Cardiac muscle cell (in vitro differentiated cells and primary cell): Measurements from ENCODE around the gene ELL. TPM values are rescaled to one million over a fixed set of nuclear protein-coding genes. Genes with fewer than 3 reads are reported as not detected.

ENCODE experiments used
- DNase-seq, 2 donors: peaks; one replicate each; pipeline versions ENCODE4 v3.0.0 to v3.0.0-alpha.2; 2010 to 2017; ENCODE audit warnings: low read depth in 1 of 2, low spot score in 1 of 2
- H3K27ac ChIP-seq: fragments of 200-600 bp; sonication (generic); 2 replicates; pipeline ENCODE4 v1.5.1; 2016
- H3K27me3 ChIP-seq: fragments of 200-600 bp; sonication (generic); 2 replicates; pipeline ENCODE4 v1.6.0; 2016; ENCODE audit warnings: control low read depth
- H3K36me3 ChIP-seq: fragments of 200-600 bp; sonication (generic); 2 replicates; pipeline ENCODE4 v1.5.1; 2016; ENCODE audit warnings: control low read depth
- H3K4me1 ChIP-seq: fragments of 200-600 bp; sonication (generic); 2 replicates; pipeline ENCODE4 v1.8.1; 2017; ENCODE audit warnings: low read depth, mild to moderate bottlenecking, mixed run types
- H3K4me3 ChIP-seq: fragments of 200-600 bp; sonication (generic); 2 replicates; pipeline ENCODE4 v1.5.1; 2016; ENCODE audit warnings: mild to moderate bottlenecking
- H3K9me3 ChIP-seq: fragments of 200-600 bp; sonication (generic); 2 replicates; pipeline ENCODE4 v1.5.1; 2017; ENCODE audit warnings: low read depth, mild to moderate bottlenecking, control low read depth
- CTCF ChIP-seq: IDR thresholded peaks from 2 replicates; pipeline ENCODE4 v1.5.1; 2012; ENCODE audit warnings: low read depth, mild to moderate bottlenecking, low read length
- polyA plus RNA-seq: library from polyadenylated mRNA; unstranded; fragments of >200 nt; fragmentation: Nextera tagmentation; extraction: Ambion mirVana; gene quantifications from 2 replicates; pipeline ENCODE4 v1.2.1, GENCODE V29; 2016
- total RNA-seq: library from RNA; depleted of rRNA; stranded (reverse); fragments of >200 nt; gene quantifications from 2 replicates; pipeline ENCODE4 v1.2.3, GENCODE V29; 2016

Gene ELL
- total and polyA plus RNA-seq, 2 experiments from 2014 or later = 14.8 to 20.7 TPM

- Histone ChIP-seq H3K27me3 (no peaks in the 10 kb centered on the region), H3K4me3 (no peak overlapping the region), H3K4me1 (peaks cover 4% of the 10 kb centered on the region), H3K9me3 (no peaks in the 10 kb centered on the region), H3K27ac (no peak overlapping the region), H3K36me3 (no peaks in the 10 kb centered on the region)
- DNase-seq = peak in 1 of 2 donors; percentile 78
- peak; percentile 50 for TF ChIP-seq CTCF
Observed at GRCh38 chr19:18401580-18402112, 120.2 kb downstream of the ELL start.

- H3K36me3 ChIP-seq = no peaks in the 10 kb centered on the region
- H3K27me3 ChIP-seq = no peaks in the 10 kb centered on the region
- DNase-seq = no peak
- no peak overlapping the region for H3K27ac ChIP-seq
- H3K9me3 ChIP-seq = no peaks in the 10 kb centered on the region
- TF ChIP-seq CTCF = no peak
- peaks cover 4% of the 10 kb centered on the region for H3K4me1 ChIP-seq
- no peak overlapping the region for H3K4me3 ChIP-seq
Observed at GRCh38 chr19:18399008-18399407, 122.9 kb downstream of the ELL start.

GRCh38 chr19:18397242-18398202 is 124.3 kb downstream of the ELL start, which contains the start of gene LRRC25:
LRRC25 (minus strand) TSS chr19:18397622; CDS start chr19:18396963, 659 bp downstream.
- Histone ChIP-seq H3K36me3 (no peaks in the 10 kb centered on the region), H3K4me1 (peaks cover 4% of the 10 kb centered on the region), H3K4me3 (no peak within 1 kb of the TSS), H3K27me3 (no peaks in the 10 kb centered on the region), H3K27ac (no peak within 1 kb of the TSS), H3K9me3 (no peaks in the 10 kb centered on the region)
- peak in 1 of 2 donors; percentile 54 for DNase-seq
- TF ChIP-seq CTCF = no peak

GRCh38 chr19:18396471-18397241 is 125.2 kb downstream of the ELL start:
- H3K27me3 ChIP-seq = no peaks in the 10 kb centered on the region
- no peak for TF ChIP-seq CTCF
- H3K9me3 ChIP-seq = no peaks in the 10 kb centered on the region
- H3K4me3 ChIP-seq = no peak overlapping the region
- no peak overlapping the region for H3K27ac ChIP-seq
- no peak for DNase-seq
- H3K4me1 ChIP-seq = peaks cover 4% of the 10 kb centered on the region
- no peaks in the 10 kb centered on the region for H3K36me3 ChIP-seq

GRCh38 chr19:18393836-18394235 is 128.0 kb downstream of the ELL start:
- H3K4me3 ChIP-seq = no peak overlapping the region
- TF ChIP-seq CTCF = no peak
- no peak overlapping the region for H3K27ac ChIP-seq
- DNase-seq = peak in 1 of 2 donors; percentile 38
- no peaks in the 10 kb centered on the region for H3K9me3 ChIP-seq
- H3K4me1 ChIP-seq = peaks cover 4% of the 10 kb centered on the region
- H3K27me3 ChIP-seq = no peaks in the 10 kb centered on the region
- no peaks in the 10 kb centered on the region for H3K36me3 ChIP-seq
